Heart left ventricle (tissue), 16 donors: ENCODE data around the gene JOSD1. TPM values are rescaled to one million over a fixed set of nuclear protein-coding genes. Genes with fewer than 3 reads are reported as not detected.

Experiments
- ATAC-seq, 4 donors: fragments of 200-7000 bp; cut with Tn5 transposase; one replicate each; pipeline ENCODE4 v1.9.1; 2020 to 2022; ENCODE audit warnings: moderate library complexity in 4 of 4, mild to moderate bottlenecking in 3 of 4, moderate number of reproducible peaks in 1 of 4
- DNase-seq, 5 donors: peaks; one replicate each; pipeline ENCODE4 v3.0.0-alpha.2; 2020
- H3K27ac ChIP-seq, 12 donors: fragments of 200-600 bp; sonication (generic) in 4 of 12; one replicate each; pipeline versions ENCODE4 v1.5.0 to v1.8.0; 2016 to 2022; ENCODE audit warnings: mild to moderate bottlenecking in 2 of 12
- H3K27me3 ChIP-seq, 9 donors: fragments of 200-600 bp; sonication (generic) in 2 of 9; one replicate each; pipeline versions ENCODE4 v1.5.1 to v1.8.0; 2016 to 2022; ENCODE audit warnings: mild to moderate bottlenecking in 3 of 9
- H3K36me3 ChIP-seq, 9 donors: fragments of 200-600 bp; sonication (generic) in 2 of 9; one replicate each; pipeline versions ENCODE4 v1.5.0 to v1.8.0; 2018 to 2022; ENCODE audit warnings: mild to moderate bottlenecking in 2 of 9
- H3K4me1 ChIP-seq, 12 donors: fragments of 200-600 bp; sonication (generic) in 4 of 12; one replicate each; pipeline versions ENCODE4 v1.5.0 to v1.8.0; 2016 to 2022; ENCODE audit warnings: mild to moderate bottlenecking in 3 of 12
- H3K4me3 ChIP-seq, 12 donors: fragments of 200-600 bp; sonication (generic) in 4 of 12; one replicate each; pipeline versions ENCODE4 v1.5.0 to v1.8.0; 2017 to 2022; ENCODE audit warnings: mild to moderate bottlenecking in 9 of 12, moderate library complexity in 4 of 12
- H3K9me3 ChIP-seq, 12 donors: fragments of 200-600 bp; sonication (generic) in 4 of 12; one replicate each; pipeline versions ENCODE4 v1.5.0 to v1.8.0; 2016 to 2022; ENCODE audit warnings: mild to moderate bottlenecking in 1 of 12
- POLR2A ChIP-seq, 2 donors: fragments of 450-650 bp; IDR thresholded peaks; one replicate each; pipeline ENCODE4 v1.6.1; 2017; ENCODE audit warnings: antibody characterized with exemption in 2 of 2, mild to moderate bottlenecking in 2 of 2, moderate library complexity in 2 of 2
- WGBS, 4 donors: extraction: QIAGEN DNeasy Blood & Tissue Kit in 2 of 4; methylation state at CpG; one replicate each; pipeline versions ENCODE4 v1.1.5 to v1.1.7; 2013 to 2018; 5-methylcytosine and 5-hydroxymethylcytosine counted together
- intact Hi-C, 10 donors: fragments of 100-400 bp; cut with DNase I; formaldehyde crosslinking; loops; one replicate each; pipeline versions ENCODE4 v1.11.1 to v1.14.2; 2022
- polyA plus RNA-seq, 2 donors: library from polyadenylated mRNA; stranded (reverse); fragments of 200-250 nt; gene quantifications; one replicate each; pipeline ENCODE4 v1.2.3, GENCODE V29; 2013
- total RNA-seq, 9 donors: library from RNA; depleted of rRNA in 2 of 9; stranded (reverse); fragments of >200 nt in 2 of 9; fragmentation: NEBNext Ultra II Directional in 3 of 9; extraction: Animal tissue kit (Norgen Biotek cat#: 25700) in 3 of 9; gene quantifications; one replicate each; pipeline versions ENCODE4 v1.1.0 to v1.2.4, GENCODE V29; 2016 to 2023
- TF ChIP-seq, protein P1 (sequence below), 12 donors: fragments of 200-600 bp; sonication (generic) in 4 of 12; IDR thresholded peaks; one replicate each; pipeline versions ENCODE4 v1.5.0 to v1.8.0; 2018 to 2022; ENCODE audit warnings: antibody characterized with exemption in 12 of 12, mild to moderate bottlenecking in 5 of 12
- donor health status: ischemic (EF 13 %, LVEDD 7.1; RV severe dilation, severe dysfunction).
- donor health status: healthy with polysubstance abuse.
- donor health status: DM: no; HTN: yes; CAD: no.
- donor health status: DM: no; HTN: no; CAD: no.
- donor health status: ischemic (EF 25% LVEDD 6.9; RV normal size, moderate dysfunction).
- donor health status: ischemic (EF 25% LVEDD 5.7; RV mildly dilated, moderate dysfunction).
- donor health status: healthy.
- donor health status: DM: yes; HTN: yes; CAD: no.
- donor health status: ischemic (EF 35%, LVEDD 5.7; RV mildly dilated, moderate dysfunction).
- donor health status: nonischemic (EF 11% LVEDD 7.7; RV severe dilation, severe dysfunction).
- donor health status: DM: yes; HTN: yes; CAD: no.
- donor health status: PGD.
- donor health status: ischemic (EF 29% LVEDD 5.4; RV normal size, mild dysfunction).
- donor health status: nonischemic (EF 23%, LVEDD 6.1; RV moderate dilation, normal function).

The JOSD1 gene
- total and polyA plus RNA-seq, 11 donors = 7.8 to 34.0 (median 22.8) TPM

DNA sequence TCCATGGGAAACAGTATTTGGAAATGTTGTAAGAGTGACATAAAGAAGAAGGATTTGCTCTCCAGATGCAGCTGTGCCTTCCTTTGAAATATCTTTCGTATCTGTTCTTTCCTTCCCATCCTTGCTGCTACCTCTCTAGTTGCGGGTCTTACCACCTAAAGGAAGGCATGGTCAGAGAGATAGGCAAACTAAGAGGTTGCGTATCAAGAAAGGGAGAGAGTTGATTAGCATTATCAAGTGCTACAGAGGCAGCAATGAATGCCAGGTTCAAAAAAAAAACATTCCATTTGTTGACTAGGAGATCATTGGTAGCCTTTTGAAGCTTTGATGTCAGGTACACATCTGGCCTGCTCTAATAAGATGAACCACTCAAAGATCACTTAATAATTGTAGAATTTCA lies 9.6 kb upstream of the JOSD1 start:
- H3K4me3 ChIP-seq = no peak overlapping the region
- no peaks in the 10 kb centered on the region for H3K27me3 ChIP-seq
- no peak for ATAC-seq
- H3K36me3 ChIP-seq = peaks cover 0 to 30% (median 10%) of the 10 kb centered on the region in 9 donors
- WGBS, 4 donors = 81 to 86% (median 83%) methylated on average over 3 of the region's 3 CpGs
- no peak overlapping the region for H3K27ac ChIP-seq
- no peak for DNase-seq
- TF ChIP-seq POLR2A (IDR thresholded peaks at IDR 0.05) = no peak
- TF ChIP-seq, protein P1, sequence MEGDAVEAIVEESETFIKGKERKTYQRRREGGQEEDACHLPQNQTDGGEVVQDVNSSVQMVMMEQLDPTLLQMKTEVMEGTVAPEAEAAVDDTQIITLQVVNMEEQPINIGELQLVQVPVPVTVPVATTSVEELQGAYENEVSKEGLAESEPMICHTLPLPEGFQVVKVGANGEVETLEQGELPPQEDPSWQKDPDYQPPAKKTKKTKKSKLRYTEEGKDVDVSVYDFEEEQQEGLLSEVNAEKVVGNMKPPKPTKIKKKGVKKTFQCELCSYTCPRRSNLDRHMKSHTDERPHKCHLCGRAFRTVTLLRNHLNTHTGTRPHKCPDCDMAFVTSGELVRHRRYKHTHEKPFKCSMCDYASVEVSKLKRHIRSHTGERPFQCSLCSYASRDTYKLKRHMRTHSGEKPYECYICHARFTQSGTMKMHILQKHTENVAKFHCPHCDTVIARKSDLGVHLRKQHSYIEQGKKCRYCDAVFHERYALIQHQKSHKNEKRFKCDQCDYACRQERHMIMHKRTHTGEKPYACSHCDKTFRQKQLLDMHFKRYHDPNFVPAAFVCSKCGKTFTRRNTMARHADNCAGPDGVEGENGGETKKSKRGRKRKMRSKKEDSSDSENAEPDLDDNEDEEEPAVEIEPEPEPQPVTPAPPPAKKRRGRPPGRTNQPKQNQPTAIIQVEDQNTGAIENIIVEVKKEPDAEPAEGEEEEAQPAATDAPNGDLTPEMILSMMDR (IDR thresholded peaks at IDR 0.05) = no peak
- H3K4me1 ChIP-seq = peaks cover 0 to 70% (median 46%) of the 10 kb centered on the region in 12 donors
- intact Hi-C loops = no loop called here
- no peaks in the 10 kb centered on the region for H3K9me3 ChIP-seq

DNA sequence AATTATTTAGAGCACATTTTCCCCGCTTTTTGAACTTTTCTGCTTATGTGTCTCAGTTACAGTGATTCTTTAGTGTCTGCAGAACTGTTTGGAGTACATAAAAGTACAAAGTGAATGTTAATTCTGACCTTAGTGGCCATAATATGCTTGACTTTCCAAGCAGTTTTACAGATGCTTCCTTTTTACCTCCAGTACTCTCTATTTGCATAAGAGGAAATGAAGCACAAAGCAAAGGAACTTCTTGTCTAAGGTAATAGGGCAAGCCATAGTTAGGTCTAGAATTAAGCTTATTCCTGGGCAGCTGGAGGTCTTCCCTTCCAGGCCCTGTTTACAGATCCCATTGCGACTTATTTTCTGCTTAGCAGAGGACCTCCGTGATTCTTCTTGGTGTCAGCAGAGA lies 8.6 kb upstream of the JOSD1 start:
- Histone ChIP-seq H3K9me3 (no peaks in the 10 kb centered on the region), H3K4me1 (peaks cover 0 to 71% (median 44%) of the 10 kb centered on the region in 12 donors), H3K4me3 (no peak overlapping the region), H3K36me3 (peaks cover 0 to 30% (median 10%) of the 10 kb centered on the region in 9 donors), H3K27me3 (no peaks in the 10 kb centered on the region), H3K27ac (peak overlapping the region in 2 of 12 donors; percentile 2 to 30)
- ATAC-seq = no peak
- no peak for TF ChIP-seq POLR2A (IDR thresholded peaks at IDR 0.05)
- TF ChIP-seq, protein P1 (IDR thresholded peaks at IDR 0.05) = no peak
- DNase-seq = no peak
- 43 to 76% (median 69%) methylated on average over 3 of the region's 3 CpGs for WGBS, 4 donors
- intact Hi-C loops = loop anchor here in 3 of 10 donors (5.0 to 10.0 kb wide), 4 partner anchors 43 to 813 kb away; partner anchors contain the start of genes ATF4 (in 1 of the 3), PICK1 (in 1 of the 3) and SUN2 (in 1 of the 3)

DNA sequence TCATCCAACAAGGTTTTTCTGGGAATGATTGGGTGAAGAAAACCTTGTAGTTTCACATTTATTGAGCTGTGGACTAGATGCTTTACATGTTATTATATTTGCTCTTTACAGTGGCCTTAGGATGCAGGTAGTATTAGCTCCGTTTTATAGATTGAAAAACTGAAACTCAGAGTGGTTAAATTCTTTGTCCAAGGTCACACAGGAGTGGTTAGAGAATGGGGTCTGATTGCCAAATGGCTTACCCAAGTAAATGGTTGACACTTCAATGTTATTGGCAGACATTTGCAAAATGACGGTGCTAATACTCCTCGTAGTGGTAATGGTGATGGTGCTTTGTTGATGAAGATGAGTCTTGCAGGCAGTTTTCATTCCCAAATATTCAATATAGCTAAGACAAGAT lies 7.2 kb upstream of the JOSD1 start:
- peaks cover 0 to 30% (median 10%) of the 10 kb centered on the region in 9 donors for H3K36me3 ChIP-seq
- ATAC-seq (no peak), DNase-seq (no peak)
- peak overlapping the region in 3 of 12 donors; percentile 80 to 99 (median 88) for H3K4me3 ChIP-seq
- 88 to 98% (median 94%) methylated on average over 3 of the region's 3 CpGs for WGBS, 4 donors
- no peaks in the 10 kb centered on the region for H3K27me3 ChIP-seq
- H3K9me3 ChIP-seq = no peaks in the 10 kb centered on the region
- peak overlapping the region in 1 of 12 donors; percentile 23 for H3K27ac ChIP-seq
- intact Hi-C loops = loop anchor here in 3 of 10 donors (5.0 to 10.0 kb wide), 4 partner anchors 44 to 814 kb away; partner anchors contain the start of genes ATF4 (in 1 of the 3), PICK1 (in 1 of the 3) and SUN2 (in 1 of the 3)
- TF ChIP-seq, protein P1 (IDR thresholded peaks at IDR 0.05) = no peak
- no peak for TF ChIP-seq POLR2A (IDR thresholded peaks at IDR 0.05)
- H3K4me1 ChIP-seq = peaks cover 0 to 58% (median 38%) of the 10 kb centered on the region in 12 donors

DNA sequence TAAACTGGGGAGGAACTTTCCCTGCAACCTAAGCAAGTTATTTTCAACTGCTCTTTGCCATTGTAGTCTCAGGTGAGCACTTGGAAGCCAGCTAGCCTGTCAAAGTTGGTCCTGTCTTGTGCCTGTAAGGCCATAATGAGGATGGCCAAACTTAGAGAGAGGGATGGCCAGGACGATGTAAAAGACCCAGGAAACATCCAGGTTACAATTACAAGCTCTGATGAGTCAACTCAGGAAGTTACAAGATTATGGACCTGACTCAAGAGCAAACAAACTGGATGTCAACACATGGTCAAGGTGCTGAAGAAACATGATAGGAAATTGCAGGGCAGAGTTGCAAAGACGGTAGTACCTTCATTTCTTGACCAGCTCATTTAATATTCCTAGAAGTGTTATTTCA lies 6.6 kb upstream of the JOSD1 start:
- Histone ChIP-seq H3K27ac (peak overlapping the region in 5 of 12 donors; percentile 44 to 97 (median 95)), H3K4me1 (peaks cover 0 to 52% (median 36%) of the 10 kb centered on the region in 12 donors), H3K36me3 (peaks cover 0 to 24% (median 10%) of the 10 kb centered on the region in 9 donors), H3K4me3 (peak overlapping the region in 9 of 12 donors; percentile 75 to 99 (median 88)), H3K27me3 (no peaks in the 10 kb centered on the region), H3K9me3 (no peaks in the 10 kb centered on the region)
- no peak for TF ChIP-seq POLR2A (IDR thresholded peaks at IDR 0.05)
- TF ChIP-seq, protein P1 (IDR thresholded peaks at IDR 0.05) = no peak
- WGBS, 4 donors = 40 to 46% (median 40%) methylated on average over 2 of the region's 2 CpGs
- intact Hi-C loops = loop anchor here in 3 of 10 donors (5.0 to 10.0 kb wide), 4 partner anchors 45 to 815 kb away; partner anchors contain the start of genes ATF4 (in 1 of the 3), PICK1 (in 1 of the 3) and SUN2 (in 1 of the 3)
- DNase-seq (no peak), ATAC-seq (no peak)
